ENCODE data around the gene MAPKAPK5.

The MAPKAPK5 gene

DNA sequence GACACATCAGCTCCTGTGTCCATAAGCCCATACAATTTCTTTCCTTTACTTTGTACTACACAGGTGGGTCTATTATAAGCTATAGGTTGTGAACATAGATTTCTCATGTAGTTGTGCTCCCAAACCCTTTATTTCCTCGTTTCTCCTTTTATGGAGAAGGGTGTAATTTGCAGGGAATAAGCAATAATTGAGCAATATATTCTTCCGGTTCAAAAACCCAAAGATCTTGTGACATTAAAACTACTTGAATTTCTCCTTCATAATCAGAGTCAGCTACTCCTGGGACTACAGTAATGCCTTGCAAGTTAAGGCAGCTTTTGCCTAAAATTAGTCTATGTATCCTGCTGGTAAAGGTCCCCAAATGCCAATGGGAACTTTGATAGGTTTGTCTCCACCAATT lies 19.1 kb upstream of the MAPKAPK5 start:
- no peak for TF ChIP-seq GATA2 (IDR thresholded peaks at IDR 0.05; ENCODE audit: low read depth, low read length)
- no peak for TF ChIP-seq GATA3 (IDR thresholded peaks at IDR 0.05; ENCODE audit: low read depth, low read length)

DNA sequence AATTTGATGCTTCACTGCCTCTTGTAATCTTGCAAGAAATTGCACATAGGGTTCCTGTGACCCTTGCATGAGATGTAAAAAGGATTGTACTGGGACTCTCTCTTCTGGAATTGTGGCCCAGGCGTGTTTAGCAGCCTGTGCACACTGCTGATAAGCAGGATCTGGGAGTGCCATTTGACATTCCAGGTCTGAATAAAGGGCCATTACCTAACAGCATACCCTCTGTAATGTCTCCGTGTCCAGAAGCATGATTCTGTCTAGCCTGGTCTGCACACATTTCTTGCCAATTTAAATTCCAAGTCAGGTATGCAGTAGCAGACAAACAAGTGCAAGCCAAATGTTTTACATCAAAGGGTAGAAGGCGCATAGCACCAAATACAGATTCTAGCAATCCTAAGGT lies 18.1 kb upstream of the MAPKAPK5 start:
- TF ChIP-seq GATA3 (IDR thresholded peaks at IDR 0.05; ENCODE audit: low read depth, low read length) (no peak), GATA2 (IDR thresholded peaks at IDR 0.05; ENCODE audit: low read depth, low read length) (no peak)

DNA sequence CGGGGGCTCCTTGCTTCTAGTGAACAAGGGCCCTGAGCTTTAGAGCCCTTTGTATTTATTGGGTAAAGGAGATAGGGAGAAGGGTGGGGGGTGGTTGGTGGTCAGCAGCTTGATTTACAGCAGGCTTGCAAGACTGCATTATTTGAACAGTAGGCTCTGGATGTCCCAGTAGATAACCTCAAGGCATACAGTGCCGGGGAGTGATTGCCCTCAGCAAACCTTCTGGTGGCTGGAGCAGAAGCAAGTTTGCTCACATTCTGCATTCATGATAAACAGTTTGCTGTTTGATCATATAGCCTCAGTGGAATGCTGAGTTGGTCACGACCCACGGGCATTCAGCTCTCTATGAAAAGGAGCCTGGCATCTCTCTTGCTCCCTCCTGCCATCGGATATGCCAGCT lies 16.5 kb upstream of the MAPKAPK5 start:
- TF ChIP-seq GATA2 (IDR thresholded peaks at IDR 0.05; ENCODE audit: low read depth, low read length) (no peak), GATA3 (IDR thresholded peaks at IDR 0.05; ENCODE audit: low read depth, low read length) (no peak)

GRCh38 chr12:111826316-111826715 lies 15.7 kb upstream of the MAPKAPK5 start:
- TF ChIP-seq GATA2 (IDR thresholded peaks at IDR 0.05; ENCODE audit: low read depth, low read length): no peak
- TF ChIP-seq GATA3 (IDR thresholded peaks at IDR 0.05; ENCODE audit: low read depth, low read length): no peak

GRCh38 chr12:111826992-111827391 lies 15.0 kb upstream of the MAPKAPK5 start:
- TF ChIP-seq GATA3 (IDR thresholded peaks at IDR 0.05; ENCODE audit: low read depth, low read length) (no peak), GATA2 (IDR thresholded peaks at IDR 0.05; ENCODE audit: low read depth, low read length) (no peak)

DNA sequence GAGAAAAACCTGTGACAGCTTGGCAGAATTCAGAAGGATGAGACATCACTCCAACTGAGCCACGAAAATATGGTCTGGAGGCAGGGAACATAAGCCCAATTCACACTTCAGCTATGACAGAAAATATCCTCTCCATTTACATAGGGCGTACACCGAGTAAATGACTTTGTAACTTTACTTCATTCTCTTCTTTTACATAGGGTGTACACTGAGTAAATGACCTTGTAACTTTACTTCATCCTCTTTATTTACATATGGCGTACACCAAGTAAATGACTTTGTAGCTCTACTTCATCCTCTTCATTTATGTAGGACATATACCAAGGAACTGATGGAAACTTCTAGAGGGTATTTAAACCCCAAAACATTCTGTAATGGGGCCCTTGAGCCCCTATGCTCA lies 14.1 kb upstream of the MAPKAPK5 start:
- no peak for TF ChIP-seq GATA2 (IDR thresholded peaks at IDR 0.05; ENCODE audit: low read depth, low read length)
- TF ChIP-seq GATA3 (IDR thresholded peaks at IDR 0.05; ENCODE audit: low read depth, low read length): no peak

GRCh38 chr12:111828338-111828979 lies 13.6 kb upstream of the MAPKAPK5 start:
- TF ChIP-seq GATA3 (IDR thresholded peaks at IDR 0.05; ENCODE audit: low read depth, low read length) (no peak), GATA2 (IDR thresholded peaks at IDR 0.05; ENCODE audit: low read depth, low read length) (no peak)

DNA sequence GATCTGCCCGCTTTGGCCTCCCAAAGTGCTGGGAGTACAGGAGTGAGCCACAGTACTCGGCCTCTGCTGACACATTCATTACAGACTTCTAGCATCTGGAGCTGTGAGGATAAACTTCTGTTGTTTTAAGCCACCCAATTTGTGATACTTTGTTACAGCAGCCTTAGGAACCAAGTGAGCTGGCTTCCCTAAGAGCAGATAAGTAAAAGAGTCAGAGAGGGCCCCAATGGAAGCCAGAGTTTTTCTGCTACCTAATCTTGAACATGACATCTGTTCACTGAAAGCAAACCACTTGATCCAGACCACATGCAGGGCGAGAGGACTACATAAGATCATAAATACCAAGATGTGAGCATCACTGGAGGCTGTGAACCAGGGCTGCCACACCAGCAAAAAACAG lies 3.7 kb upstream of the MAPKAPK5 start:
- TF ChIP-seq GATA2 (IDR thresholded peaks at IDR 0.05; ENCODE audit: low read depth, low read length) (no peak), GATA3 (IDR thresholded peaks at IDR 0.05; ENCODE audit: low read depth, low read length) (no peak)

DNA sequence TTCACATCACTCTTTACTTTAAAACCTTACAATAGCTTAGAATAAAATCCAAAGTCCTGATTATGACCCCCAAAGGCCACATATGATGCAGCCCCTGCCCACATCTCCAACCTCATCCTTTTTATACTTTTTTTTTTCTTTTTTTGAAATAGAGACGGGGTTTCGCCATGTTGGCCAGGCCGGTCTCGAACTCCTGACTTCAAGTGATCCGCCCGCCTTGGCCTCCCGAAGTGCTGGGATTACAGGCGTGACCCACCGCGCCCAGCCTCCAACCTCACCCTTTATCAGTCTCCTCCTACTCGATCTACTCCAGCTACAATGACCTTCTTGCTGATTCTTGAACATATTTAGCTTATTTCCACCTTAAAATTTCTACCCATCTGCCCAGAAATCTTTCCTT lies 1.2 kb upstream of the MAPKAPK5 start:
- TF ChIP-seq GATA2 (IDR thresholded peaks at IDR 0.05; ENCODE audit: low read depth, low read length) (no peak), GATA3 (IDR thresholded peaks at IDR 0.05; ENCODE audit: low read depth, low read length) (no peak)

DNA sequence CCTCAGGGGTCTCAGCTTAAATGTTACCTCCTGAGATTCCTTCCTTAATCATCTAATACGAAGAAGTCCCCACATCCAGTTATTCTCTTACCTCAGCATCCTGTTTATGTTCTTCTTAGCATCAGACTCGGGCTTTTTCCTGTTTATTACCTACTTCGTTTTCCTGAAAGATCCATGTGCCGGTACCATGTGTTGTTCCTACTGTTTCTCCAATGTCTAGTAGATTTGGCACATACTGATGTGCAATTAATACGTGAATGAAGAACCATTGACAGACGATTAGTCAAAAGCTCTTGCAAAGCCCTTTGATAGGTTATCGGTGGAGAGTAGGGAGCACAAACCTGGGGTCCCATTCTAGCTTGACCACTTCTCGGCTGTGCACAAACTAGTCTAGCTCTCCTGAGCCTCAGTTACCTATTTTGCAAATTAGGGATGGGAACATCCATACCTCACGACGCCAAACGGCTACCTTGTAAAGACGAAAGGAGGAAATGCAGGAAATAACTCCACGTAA lies 735 bp upstream of the MAPKAPK5 start:
- no peak for TF ChIP-seq GATA3 (IDR thresholded peaks at IDR 0.05; ENCODE audit: low read depth, low read length)
- no peak for TF ChIP-seq GATA2 (IDR thresholded peaks at IDR 0.05; ENCODE audit: low read depth, low read length)

DNA sequence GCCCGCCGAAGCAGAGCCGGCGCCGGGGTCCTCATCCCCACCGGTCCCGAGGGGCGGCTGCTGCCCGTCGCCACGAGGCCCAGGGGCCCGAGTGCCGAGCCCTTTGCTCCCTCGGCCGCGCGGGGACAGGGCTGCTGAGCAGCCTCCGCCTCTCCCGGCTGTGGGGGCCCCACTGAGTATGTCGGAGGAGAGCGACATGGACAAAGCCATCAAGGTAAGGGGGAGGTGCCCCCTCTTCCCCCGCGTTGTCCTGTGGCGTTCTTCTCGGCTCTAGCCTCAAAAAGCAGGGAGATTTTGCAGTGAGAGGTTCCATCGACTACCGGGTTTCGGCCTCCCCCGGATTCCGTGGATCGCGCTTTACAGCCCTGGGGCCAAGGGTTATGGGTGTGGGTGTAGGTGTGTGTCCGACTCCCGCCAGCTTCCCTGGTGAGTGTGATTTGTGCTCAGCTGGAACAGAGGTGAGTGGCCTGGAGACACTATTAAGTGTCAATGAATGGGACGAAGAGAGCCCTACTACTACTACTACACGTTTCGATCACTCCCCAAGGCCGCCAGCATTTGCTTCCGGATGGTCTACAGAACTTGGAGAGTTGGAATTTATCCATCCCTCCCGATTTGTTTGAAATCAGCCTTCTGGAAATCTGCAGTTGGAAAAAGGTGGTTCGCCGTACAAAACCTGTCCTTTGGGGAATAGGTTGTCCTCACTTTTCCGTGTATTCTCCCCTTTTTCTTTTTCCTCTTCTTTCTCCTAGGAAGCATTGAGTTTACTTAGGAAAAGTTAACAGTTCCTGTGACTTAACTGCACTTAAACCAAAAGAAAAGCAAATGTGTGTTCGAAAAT lies 748 bp downstream of the MAPKAPK5 start:
- no peak for TF ChIP-seq GATA3 (IDR thresholded peaks at IDR 0.05; ENCODE audit: low read depth, low read length)
- no peak for TF ChIP-seq GATA2 (IDR thresholded peaks at IDR 0.05; ENCODE audit: low read depth, low read length)

DNA sequence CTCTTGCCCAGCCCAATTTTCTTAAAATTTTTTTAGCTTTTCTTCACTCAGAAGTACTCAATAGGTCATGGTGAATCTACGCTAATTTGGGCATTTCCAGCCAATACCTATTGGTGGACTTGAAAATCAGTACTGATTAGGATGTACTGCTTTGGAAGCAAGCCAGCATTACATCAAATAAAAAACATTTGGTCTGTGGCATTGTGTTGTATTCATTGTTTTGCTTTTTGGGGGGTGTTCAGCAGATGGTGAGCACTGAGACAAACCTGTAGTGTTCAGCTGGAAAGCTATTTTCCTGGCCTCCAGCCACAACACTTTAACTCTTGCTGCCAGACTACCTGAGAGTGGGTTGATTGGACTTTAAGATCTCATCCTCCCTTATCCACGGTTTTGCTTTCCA lies 4.0 kb downstream of the MAPKAPK5 start:
- TF ChIP-seq GATA2 (IDR thresholded peaks at IDR 0.05; ENCODE audit: low read depth, low read length): no peak
- TF ChIP-seq GATA3 (IDR thresholded peaks at IDR 0.05; ENCODE audit: low read depth, low read length): no peak

DNA sequence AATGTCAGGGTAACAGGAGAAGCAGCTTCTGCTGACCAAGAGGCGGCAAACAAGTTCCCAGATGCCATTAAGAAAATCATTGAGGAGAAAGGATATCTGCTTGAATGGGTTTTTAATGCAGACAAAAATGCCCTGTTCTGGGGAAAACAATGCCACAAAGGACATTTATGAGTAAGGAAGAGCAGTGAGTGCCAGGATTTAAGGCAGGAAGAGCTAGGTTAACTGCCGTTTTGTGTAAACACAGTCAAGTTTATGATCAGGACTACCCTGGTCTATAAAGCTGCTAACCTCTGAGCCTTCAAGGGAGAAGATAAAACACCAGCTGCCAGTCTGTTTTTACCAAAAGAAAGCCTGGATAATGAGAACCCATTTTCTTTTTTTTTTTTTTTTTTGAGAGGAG lies 8.5 kb downstream of the MAPKAPK5 start:
- no peak for TF ChIP-seq GATA2 (IDR thresholded peaks at IDR 0.05; ENCODE audit: low read depth, low read length)
- TF ChIP-seq GATA3 (IDR thresholded peaks at IDR 0.05; ENCODE audit: low read depth, low read length): no peak

- no peak for TF ChIP-seq GATA3 (IDR thresholded peaks at IDR 0.05; ENCODE audit: low read depth, low read length)
- no peak for TF ChIP-seq GATA2 (IDR thresholded peaks at IDR 0.05; ENCODE audit: low read depth, low read length)
These were observed 16.2 kb downstream of the MAPKAPK5 start for GRCh38 chr12:111858186-111858585.

DNA sequence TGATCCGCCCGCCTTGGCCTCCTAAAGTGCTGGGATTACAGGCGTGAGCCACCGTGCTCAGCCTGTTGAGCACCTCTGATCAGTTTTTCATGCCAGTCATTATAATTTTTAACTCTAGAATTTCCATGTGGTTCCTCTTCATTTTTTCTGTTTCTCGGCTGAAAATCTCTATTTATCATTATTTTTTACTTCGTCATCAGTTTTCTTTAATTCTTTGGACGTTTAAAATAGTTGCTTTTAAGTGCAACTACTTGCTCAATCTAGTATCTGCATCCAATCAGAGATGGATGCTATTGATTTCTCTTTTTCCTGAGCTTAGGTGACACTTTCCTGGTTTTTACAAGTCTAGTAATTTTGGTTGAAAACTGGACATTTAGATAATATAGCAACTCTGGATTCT lies 16.8 kb downstream of the MAPKAPK5 start:
- TF ChIP-seq GATA2 (IDR thresholded peaks at IDR 0.05; ENCODE audit: low read depth, low read length): no peak
